H9 (cell line): ENCODE data around the gene CCL20. TPM values are rescaled to one million over a fixed set of nuclear protein-coding genes. Genes with fewer than 3 reads are reported as not detected.

Experiments used
- DNase-seq: peaks from one replicate; pipeline ENCODE4 v3.0.0-alpha.2; 2017
- H2AFZ ChIP-seq: one replicate; pipeline ENCODE4 v1.6.1; 2013; ENCODE audit warnings: mild to moderate bottlenecking, low read length, control low read depth, moderate library complexity
- H2AK5ac ChIP-seq: 2 replicates; pipeline ENCODE4 v1.6.1; 2013; ENCODE audit warnings: low read length, control low read depth, mixed read lengths; ENCODE audit not compliant: insufficient read length
- H2BK120ac ChIP-seq: one replicate; pipeline ENCODE4 v1.6.1; 2013; ENCODE audit warnings: low read depth, mild to moderate bottlenecking, low read length, control low read depth, inconsistent platforms; ENCODE audit not compliant: poor library complexity, severe bottlenecking
- H2BK12ac ChIP-seq: 2 replicates; pipeline ENCODE4 v1.6.1; 2013; ENCODE audit warnings: low read length, control low read depth, mixed read lengths, low read depth; ENCODE audit not compliant: insufficient read length
- H2BK15ac ChIP-seq: 2 replicates; pipeline ENCODE4 v1.6.1; 2013; ENCODE audit warnings: low read depth, low read length, control low read depth
- H2BK20ac ChIP-seq: one replicate; pipeline ENCODE4 v1.6.1; 2013; ENCODE audit warnings: low read depth, mild to moderate bottlenecking, low read length, control low read depth, inconsistent platforms; ENCODE audit not compliant: poor library complexity, severe bottlenecking
- H2BK5ac ChIP-seq: 2 replicates; pipeline ENCODE4 v1.6.1; 2013; ENCODE audit warnings: low read length, control low read depth, mixed read lengths; ENCODE audit not compliant: insufficient read length
- H3K14ac ChIP-seq: 2 replicates; pipeline ENCODE4 v1.6.1; 2013; ENCODE audit warnings: low read length, control low read depth; ENCODE audit not compliant: insufficient read depth
- H3K18ac ChIP-seq: 2 replicates; pipeline ENCODE4 v1.6.1; 2013; ENCODE audit warnings: low read depth, mild to moderate bottlenecking, mixed read lengths, low read length, control low read depth; ENCODE audit not compliant: insufficient read length
- H3K23ac ChIP-seq: 2 replicates; pipeline ENCODE4 v1.6.1; 2013; ENCODE audit warnings: low read length, control low read depth, mixed read lengths, low read depth; ENCODE audit not compliant: insufficient read length
- H3K23me2 ChIP-seq: 2 replicates; pipeline ENCODE4 v1.6.1; 2013; ENCODE audit warnings: low read depth, mild to moderate bottlenecking, mixed read lengths, low read length, control low read depth; ENCODE audit not compliant: insufficient read length, poor library complexity, severe bottlenecking
- H3K27ac ChIP-seq: 2 replicates; pipeline ENCODE4 v1.5.1; 2013; ENCODE audit warnings: low read length, control low read depth, mixed read lengths, low read depth; ENCODE audit not compliant: insufficient read length
- H3K27me3 ChIP-seq: 2 replicates; pipeline ENCODE4 v1.6.1; 2013; ENCODE audit warnings: low read length, control low read depth, inconsistent platforms; ENCODE audit not compliant: insufficient read depth
- H3K4ac ChIP-seq: 2 replicates; pipeline ENCODE4 v1.6.1; 2013; ENCODE audit warnings: low read depth, mild to moderate bottlenecking, control low read depth, inconsistent platforms, low read length, moderate library complexity
- H3K4me1 ChIP-seq: 2 replicates; pipeline ENCODE4 v1.6.1; 2013; ENCODE audit warnings: low read length, control low read depth, inconsistent platforms; ENCODE audit not compliant: insufficient read depth
- H3K4me2 ChIP-seq: 2 replicates; pipeline ENCODE4 v1.6.1; 2013; ENCODE audit warnings: low read length, control low read depth, mixed read lengths; ENCODE audit not compliant: insufficient read length, insufficient read depth
- H3K56ac ChIP-seq: 2 replicates; pipeline ENCODE4 v1.6.1; 2013; ENCODE audit warnings: low read depth, mild to moderate bottlenecking, mixed read lengths, low read length, control low read depth; ENCODE audit not compliant: insufficient read length
- H3K79me1 ChIP-seq: 2 replicates; pipeline ENCODE4 v1.6.1; 2013; ENCODE audit warnings: low read depth, mild to moderate bottlenecking, moderate library complexity, low read length, control low read depth, inconsistent platforms; ENCODE audit not compliant: insufficient read depth, poor library complexity, severe bottlenecking
- H3K79me2 ChIP-seq: 2 replicates; pipeline ENCODE4 v1.6.1; 2013; ENCODE audit warnings: low read length, control low read depth, inconsistent platforms; ENCODE audit not compliant: insufficient read depth
- H3K9ac ChIP-seq: 2 replicates; pipeline ENCODE4 v1.6.1; 2013; ENCODE audit warnings: low read length, control low read depth, mixed read lengths; ENCODE audit not compliant: insufficient read length; ENCODE audit errors: extremely low read depth
- H3K9me3 ChIP-seq: one replicate; pipeline ENCODE4 v1.6.1; 2013; ENCODE audit warnings: low read depth, low read length, inconsistent platforms; ENCODE audit not compliant: control insufficient read depth
- H3T11ph ChIP-seq: one replicate; pipeline ENCODE4 v1.6.1; 2013; ENCODE audit warnings: mild to moderate bottlenecking, low read length, control low read depth, inconsistent platforms
- H4K20me1 ChIP-seq: one replicate; pipeline ENCODE4 v1.6.1; 2013; ENCODE audit not compliant: control insufficient read depth, insufficient read length, insufficient read depth
- H4K5ac ChIP-seq: 2 replicates; pipeline ENCODE4 v1.6.1; 2013; ENCODE audit warnings: low read depth, mild to moderate bottlenecking, mixed read lengths, low read length, control low read depth; ENCODE audit not compliant: insufficient read length
- H4K8ac ChIP-seq: replicated peaks from 2 replicates; pipeline ENCODE4 v1.6.1; 2013; ENCODE audit warnings: low read length, control low read depth, mixed read lengths, low read depth; ENCODE audit not compliant: insufficient read length
- H4K91ac ChIP-seq: 2 replicates; pipeline ENCODE4 v1.6.1; 2013; ENCODE audit warnings: low read depth, mild to moderate bottlenecking, moderate library complexity, mixed read lengths, low read length, control low read depth; ENCODE audit not compliant: insufficient read length
- H3K27ac Mint-ChIP-seq, 3 experiments: 2 replicates in 2 of 3; 3 replicates in 1 of 3; pipeline ENCODE4 v1.8.0; 2020 to 2021; ENCODE audit warnings: mixed read lengths in 3 of 3, mild to moderate bottlenecking in 1 of 3, moderate library complexity in 1 of 3
- H3K27me3 Mint-ChIP-seq: 2 replicates; pipeline ENCODE4 v1.8.0; 2021; ENCODE audit warnings: low read depth, mild to moderate bottlenecking, moderate library complexity, mixed read lengths
- H3K36me3 Mint-ChIP-seq, 3 experiments: 2 replicates in 2 of 3; 3 replicates in 1 of 3; pipeline ENCODE4 v1.8.0; 2020 to 2021; ENCODE audit warnings: low read depth in 3 of 3, mixed read lengths in 3 of 3; ENCODE audit not compliant: insufficient read depth in 1 of 3
- H3K4me1 Mint-ChIP-seq, 2 experiments: 2 replicates each; pipeline ENCODE4 v1.8.0; 2020; ENCODE audit warnings: mixed read lengths in 2 of 2
- H3K4me3 Mint-ChIP-seq, 2 experiments: 2 replicates in 1 of 2; 3 replicates in 1 of 2; pipeline ENCODE4 v1.8.0; 2020 to 2021; ENCODE audit warnings: mild to moderate bottlenecking in 2 of 2, mixed read lengths in 2 of 2, moderate library complexity in 1 of 2
- H3K9me3 Mint-ChIP-seq, 2 experiments: 2 replicates in 1 of 2; 3 replicates in 1 of 2; pipeline ENCODE4 v1.8.0; 2020; ENCODE audit warnings: mild to moderate bottlenecking in 2 of 2, mixed read lengths in 2 of 2, moderate library complexity in 1 of 2
- CTCF ChIP-seq: fragments of 200-600 bp; sonication (generic); conservative IDR thresholded peaks from 3 replicates; pipeline ENCODE4 v1.8.0; 2021; ENCODE audit warnings: antibody characterized with exemption, mild to moderate bottlenecking
- WGBS: extraction: QIAGEN DNeasy Blood & Tissue Kit; methylation state at CpG from one replicate; pipeline ENCODE4 v1.1.7; 2013; ENCODE audit warnings: missing lambda C conversion rate, low lambda C conversion rate, mixed read lengths; ENCODE audit not compliant: insufficient read length; ENCODE audit errors: extremely low coverage; 5-methylcytosine and 5-hydroxymethylcytosine counted together
- total RNA-seq: library from RNA; stranded (reverse); gene quantifications from 2 replicates; pipeline ENCODE4 v1.2.1, GENCODE V29; 2021

CCL20 gene
- total RNA-seq, 1 experiment from 2014 or later = not detected

- Histone ChIP-seq H4K8ac (no peak overlapping the region), H2BK15ac (no peak overlapping the region), H3T11ph (no peak overlapping the region), H3K14ac (no peak overlapping the region), H2BK5ac (no peak overlapping the region), H3K79me2 (no peaks in the 10 kb centered on the region), H3K4ac (no peak overlapping the region), H3K79me1 (no peaks in the 10 kb centered on the region), H2AK5ac (no peak overlapping the region), H3K23me2 (no peaks in the 10 kb centered on the region), H3K9me3 (no peaks in the 10 kb centered on the region), H2AFZ (no peak overlapping the region), H3K56ac (no peak overlapping the region), H3K4me2 (no peak overlapping the region), H4K91ac (no peak overlapping the region), H2BK120ac (no peak overlapping the region), H4K20me1 (no peaks in the 10 kb centered on the region), H3K4me1 (no peaks in the 10 kb centered on the region), H3K23ac (no peak overlapping the region), H3K27me3 (no peaks in the 10 kb centered on the region; the same call in 1 of the 2 replicates), H3K18ac (no peak overlapping the region), H4K5ac (no peak overlapping the region), H3K9ac (no peak overlapping the region), H3K27ac (no peak overlapping the region), H2BK20ac (no peak overlapping the region), H2BK12ac (no peak overlapping the region)
- Mint-ChIP-seq H3K36me3 (no peaks in the 10 kb centered on the region), H3K9me3 (no peaks in the 10 kb centered on the region; a peak in 1 of 5 replicates), H3K27me3 (peaks cover 12% of the 10 kb centered on the region), H3K4me3 (no peak overlapping the region), H3K27ac (0 out of 7 replicates have a peak overlapping the region, but pooled peaks of 1 of the 3 experiments have one; percentile 32), H3K4me1 (peaks cover 14 to 20% of the 10 kb centered on the region in 2 experiments)
- no peak for TF ChIP-seq CTCF
- WGBS = no CpG with 5 or more reads among the region's 4 CpGs
- no peak for DNase-seq
Observed at GRCh38 chr2:227853204-227853629, 39.6 kb downstream of the CCL20 start.
